Panc1 (cell line): ENCODE measurements around the gene SV2B. TPM values are rescaled to one million over a fixed set of nuclear protein-coding genes. Genes with fewer than 3 reads are reported as not detected.

Source experiments
- ATAC-seq: fragments of 200-7000 bp; cut with Tn5 transposase; 2 replicates; pipeline ENCODE4 v1.9.1; 2020; ENCODE audit warnings: mild to moderate bottlenecking, moderate library complexity
- BruUV-seq: library from RNA; stranded (reverse); fragments of 400-500 nt; replicated peaks from 2 replicates; lab custom pipeline; 2021; lab: Mats Ljungman, UMichigan
- CTCF ChIA-PET: fragments of 300-600 bp; sonication (Branson Sonifier 250); formaldehyde crosslinking; loops from one replicate; lab custom pipeline; 2022; ENCODE audit warnings: antibody characterized with exemption; lab: Charles Lee
- POLR2A ChIA-PET: fragments of 300-600 bp; sonication (Branson Sonifier 250); formaldehyde crosslinking; loops from one replicate; lab custom pipeline; 2022; ENCODE audit warnings: antibody characterized with exemption; lab: Charles Lee
- DNase-seq: peaks from one replicate; pipeline ENCODE4 v3.0.0-alpha.2; 2010; ENCODE audit warnings: low read depth, low spot score
- H3K27ac ChIP-seq: 2 replicates; pipeline ENCODE4 v1.5.1; 2011; ENCODE audit warnings: mild to moderate bottlenecking, low read length, inconsistent platforms
- H3K27me3 ChIP-seq: fragments of 200-500 bp; sonication (Bioruptor generic); 2 replicates; pipeline ENCODE4 v1.6.0; 2014; ENCODE audit warnings: low read length, inconsistent platforms; ENCODE audit not compliant: control insufficient read depth, insufficient read depth
- H3K36me3 ChIP-seq: fragments of 200-500 bp; sonication (Bioruptor generic); 2 replicates; pipeline ENCODE4 v1.5.1; 2014; ENCODE audit warnings: inconsistent platforms, mild to moderate bottlenecking, low read length, moderate library complexity; ENCODE audit not compliant: control insufficient read depth, insufficient read depth
- H3K4me1 ChIP-seq: 2 replicates; pipeline ENCODE4 v1.5.1; 2011; ENCODE audit warnings: inconsistent platforms, mild to moderate bottlenecking, low read length, moderate library complexity; ENCODE audit not compliant: control insufficient read depth, insufficient read depth
- H3K4me3 ChIP-seq, 2 experiments: 2 replicates each; pipeline ENCODE4 v1.5.1; 2011 to 2012; ENCODE audit warnings: low read depth in 2 of 2, low read length in 2 of 2, mild to moderate bottlenecking in 2 of 2, inconsistent platforms in 1 of 2, moderate library complexity in 1 of 2
- H3K9me3 ChIP-seq: fragments of 200-500 bp; sonication (Bioruptor generic); 2 replicates; pipeline ENCODE4 v1.5.1; 2014; ENCODE audit warnings: low read depth, mild to moderate bottlenecking, inconsistent platforms, low read length, moderate library complexity; ENCODE audit not compliant: control insufficient read depth, insufficient read depth
- CTCF ChIP-seq: fragments of 450-650 bp; IDR thresholded peaks from 2 replicates; pipeline ENCODE4 v1.5.1; 2017; ENCODE audit warnings: mild to moderate bottlenecking
- POLR2AphosphoS5 ChIP-seq: IDR thresholded peaks from 2 replicates; pipeline ENCODE4 v1.6.1; 2012; ENCODE audit warnings: mild to moderate bottlenecking, low read depth, low read length, moderate library complexity
- REST ChIP-seq, 2 experiments: IDR thresholded peaks; 2 replicates each; pipeline ENCODE4 v1.6.1; 2011 to 2012; ENCODE audit warnings: low read depth in 2 of 2, control low read depth in 1 of 2, low read length in 1 of 2, mild to moderate bottlenecking in 1 of 2, moderate library complexity in 1 of 2; ENCODE audit not compliant: insufficient read depth in 1 of 2
- SIN3A ChIP-seq: IDR thresholded peaks from 2 replicates; pipeline ENCODE4 v1.6.1; 2012; ENCODE audit warnings: low read depth, mild to moderate bottlenecking, low read length, moderate library complexity, borderline replicate concordance; ENCODE audit not compliant: insufficient read depth
- TCF7L2 ChIP-seq: IDR thresholded peaks from 2 replicates; pipeline ENCODE4 v1.6.1; 2011; ENCODE audit warnings: mild to moderate bottlenecking, low read depth, low read length, inconsistent platforms
- in situ Hi-C: cut with HindIII; loops from 2 replicates; pipeline ENCODE4 v1.10.0; 2016; ENCODE audit warnings: low sequenced_read_pairs, low pct_unique_long_range_greater_than_20kb
- intact Hi-C: fragments of 100-400 bp; cut with micrococcal nuclease; formaldehyde crosslinking; loops from one replicate; pipeline ENCODE4 v1.10.0; 2022; ENCODE audit not compliant: unreplicated experiment
- total RNA-seq: library from RNA; stranded (reverse); gene quantifications from one replicate; pipeline ENCODE4 v1.2.1, GENCODE V29; 2021; ENCODE audit not compliant: unreplicated experiment

The SV2B gene
- total RNA-seq, 1 experiment from 2014 or later = not detected

- Histone ChIP-seq H3K4me3 (no peak overlapping the region), H3K36me3 (no peaks in the 10 kb centered on the region), H3K27ac (no peak overlapping the region), H3K9me3 (no peaks in the 10 kb centered on the region), H3K27me3 (peaks cover 39% of the 10 kb centered on the region), H3K4me1 (no peaks in the 10 kb centered on the region)
- DNase-seq (no peak), ATAC-seq (no peak)
- TF ChIP-seq POLR2AphosphoS5 (no peak), TCF7L2 (no peak), CTCF (no peak), REST (IDR thresholded peaks at IDR 0.05; ENCODE audit: insufficient read depth in 1 of 2, low read depth in 2 of 2, low read length in 1 of 2) (no peak), SIN3A (no peak)
- ChIA-PET CTCF (no interaction called here), POLR2A (no interaction called here)
- in situ Hi-C loops = no loop called here
- no TSS peak for BruUV-seq
- intact Hi-C loops = loop anchor here (5.0 kb wide), 1 partner anchor 400 kb away; no protein-coding TSS in a partner anchor
Measured at GRCh38 chr15:91307601-91308000, 207.5 kb downstream of the SV2B start.

GRCh38 chr15:91308199-91308598, 208.1 kb downstream of the SV2B start:
- H3K27me3 ChIP-seq = peaks cover 36% of the 10 kb centered on the region
- ChIA-PET POLR2A (no interaction called here), CTCF (no interaction called here)
- intact Hi-C loops (loop anchor here (5.0 kb wide), 1 partner anchor 399 kb away; no protein-coding TSS in a partner anchor), in situ Hi-C loops (no loop called here)
- no TSS peak for BruUV-seq
- no peak for DNase-seq
- no peak overlapping the region for H3K4me3 ChIP-seq
- no peaks in the 10 kb centered on the region for H3K9me3 ChIP-seq
- no peak for TF ChIP-seq CTCF
- no peak for TF ChIP-seq TCF7L2
- TF ChIP-seq POLR2AphosphoS5 = no peak
- TF ChIP-seq SIN3A = no peak
- no peaks in the 10 kb centered on the region for H3K4me1 ChIP-seq
- H3K36me3 ChIP-seq = no peaks in the 10 kb centered on the region
- no peak for ATAC-seq
- H3K27ac ChIP-seq = no peak overlapping the region
